Superior temporal gyrus (tissue), 1 donor: ENCODE data around the gene CDKN1A.
"Not testable (repeated sequence)": the region's sequence is repeated elsewhere in the genome, so short reads cannot be mapped to it uniquely, and the experiment has no call there.

Source experiments
- DNase-seq: peaks from one replicate; pipeline ENCODE4 v3.0.0-alpha.2; 2016; ENCODE audit errors: extremely low spot score

Gene CDKN1A

DNA sequence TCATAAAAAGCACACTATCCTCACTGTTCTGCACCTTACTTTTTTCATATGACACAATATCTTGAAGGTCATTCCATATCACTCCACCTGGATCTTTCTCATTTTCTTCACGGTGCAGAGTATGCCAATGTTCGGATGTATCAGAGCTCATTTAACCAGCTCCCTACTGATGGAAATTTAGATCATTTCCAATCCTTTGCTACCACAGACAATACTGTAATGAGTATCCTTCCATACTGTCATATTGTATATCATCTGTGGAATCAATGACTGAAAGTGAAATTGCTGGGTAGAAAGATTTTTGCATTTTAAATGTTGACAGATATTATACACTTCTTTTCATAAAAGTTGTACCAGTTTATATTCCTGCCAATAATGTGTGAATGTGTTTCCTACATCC, 16.9 kb downstream of the CDKN1A start:
- DNase-seq, result no peak

DNA sequence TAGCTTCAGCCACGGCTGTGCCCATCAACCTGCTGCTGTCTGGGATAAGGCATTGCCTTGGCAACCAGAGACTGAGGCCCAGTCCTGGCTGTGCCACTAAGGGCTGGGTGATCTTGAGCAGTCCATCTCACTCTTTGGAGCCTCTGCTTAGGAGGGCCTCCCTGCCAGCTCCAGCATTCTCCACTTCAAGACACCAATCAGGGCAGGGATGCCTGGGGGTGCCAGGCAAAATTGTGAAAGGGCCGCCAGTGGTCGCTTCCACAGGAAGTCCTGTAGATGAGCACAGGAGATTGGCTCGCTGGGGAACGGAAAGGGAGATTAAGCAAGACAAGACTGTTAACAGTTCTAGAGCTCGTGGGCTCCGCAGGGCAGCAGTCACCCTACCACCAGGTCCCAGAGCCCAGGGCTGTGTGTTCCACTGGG, 19.0 kb downstream of the CDKN1A start, which contains the start of gene RAB44:
RAB44 (plus strand) TSS at position 346 of the 423 bp plus-strand sequence. CDS start 6,410 bp downstream, outside the sequence.
- DNase-seq, result no peak

DNA sequence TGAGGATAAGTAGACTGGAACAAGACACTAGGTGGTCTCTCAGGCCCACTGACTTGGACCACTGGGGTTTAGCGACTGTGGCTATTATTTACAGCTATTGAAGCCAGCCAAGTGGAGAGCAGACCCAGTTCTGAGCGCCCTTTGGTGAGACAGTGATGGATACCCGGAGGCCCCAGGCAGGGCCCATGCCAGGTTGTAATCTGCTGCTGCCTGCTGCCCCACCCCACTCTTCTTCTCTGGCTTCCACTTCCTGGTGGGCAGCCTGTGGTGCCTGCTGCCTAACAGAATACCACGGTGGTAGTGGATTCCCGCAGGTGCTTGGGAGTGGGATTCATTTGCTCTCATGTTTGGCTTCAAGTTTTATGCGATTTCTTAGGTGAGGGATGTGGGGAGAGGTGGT, 19.7 kb downstream of the CDKN1A start:
- DNase-seq, result no peak

DNA sequence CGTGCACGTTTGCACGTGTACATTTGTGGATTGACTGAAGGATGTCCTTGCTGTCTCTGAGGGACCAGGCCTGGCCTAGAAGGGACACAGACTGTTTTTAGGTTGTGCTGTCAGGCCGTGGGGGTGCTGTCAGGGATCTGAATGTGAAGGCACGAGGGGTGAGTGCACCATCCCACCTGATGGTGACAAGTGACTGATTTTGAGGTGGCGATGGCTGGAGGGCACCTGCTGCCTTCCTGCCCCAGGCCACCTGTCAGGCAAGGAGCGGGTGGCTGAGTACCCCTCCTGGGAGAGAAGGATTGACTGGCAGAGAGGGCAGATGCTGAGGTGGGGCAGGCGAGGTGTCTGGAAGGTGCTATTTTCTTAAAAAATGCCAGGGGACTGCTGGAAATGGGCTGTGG, 20.4 kb downstream of the CDKN1A start:
- no peak for DNase-seq

DNA sequence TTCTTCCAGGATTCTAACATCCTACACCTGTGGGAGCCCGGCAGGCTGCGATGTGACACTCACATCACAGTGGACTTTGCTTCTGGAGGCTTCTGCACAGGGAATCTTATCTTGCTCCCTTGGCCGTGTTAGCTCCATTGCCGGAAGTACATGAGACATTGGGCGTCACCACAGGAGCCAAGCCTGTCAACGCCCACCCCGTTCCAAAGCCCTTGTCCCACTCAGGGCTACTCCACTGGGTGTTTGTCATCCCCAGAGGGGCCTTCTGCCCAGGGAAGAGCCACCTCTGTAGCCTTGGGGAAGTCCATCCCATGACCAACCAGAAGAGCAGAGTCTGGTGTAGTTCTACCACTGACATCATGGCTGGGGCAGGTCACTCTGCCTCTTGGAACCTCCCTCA, 20.8 kb downstream of the CDKN1A start:
- no peak for DNase-seq

DNA sequence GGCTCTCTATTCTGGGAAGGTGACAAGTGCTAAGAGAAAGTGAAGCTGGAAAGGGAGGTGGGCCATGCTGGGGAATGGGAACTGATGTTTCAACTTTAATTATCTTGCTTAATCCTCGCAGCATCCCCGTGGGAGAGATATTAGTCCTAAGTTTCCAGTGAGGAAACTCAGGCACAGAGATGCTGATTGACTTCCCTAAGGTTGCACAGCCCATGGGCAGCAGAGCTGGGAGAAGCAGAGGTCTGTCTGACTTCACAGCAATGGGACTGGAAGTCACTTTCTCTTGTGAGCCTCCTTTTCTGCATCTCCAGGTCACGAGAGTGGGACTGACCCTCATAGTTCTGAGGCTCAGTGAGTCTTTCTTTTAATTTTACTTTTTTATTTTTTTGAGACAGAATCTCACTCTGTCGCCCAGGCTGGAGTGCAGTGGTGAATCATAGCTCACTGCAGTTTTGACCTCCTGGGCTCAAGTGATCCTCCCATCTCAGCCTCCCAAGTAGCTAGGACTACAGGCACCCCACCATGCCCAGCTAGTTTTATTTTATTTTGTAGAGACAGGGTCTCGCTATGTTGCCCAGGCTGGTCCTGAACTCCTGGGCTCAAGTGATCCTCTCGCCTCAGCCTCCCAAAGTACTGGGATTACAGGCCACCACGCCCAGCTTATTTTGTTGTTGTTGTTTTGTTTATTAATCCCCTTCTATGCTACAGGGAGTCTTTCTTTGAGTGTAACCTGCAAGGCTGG, 21.7 kb downstream of the CDKN1A start:
- DNase-seq, result no peak

DNA sequence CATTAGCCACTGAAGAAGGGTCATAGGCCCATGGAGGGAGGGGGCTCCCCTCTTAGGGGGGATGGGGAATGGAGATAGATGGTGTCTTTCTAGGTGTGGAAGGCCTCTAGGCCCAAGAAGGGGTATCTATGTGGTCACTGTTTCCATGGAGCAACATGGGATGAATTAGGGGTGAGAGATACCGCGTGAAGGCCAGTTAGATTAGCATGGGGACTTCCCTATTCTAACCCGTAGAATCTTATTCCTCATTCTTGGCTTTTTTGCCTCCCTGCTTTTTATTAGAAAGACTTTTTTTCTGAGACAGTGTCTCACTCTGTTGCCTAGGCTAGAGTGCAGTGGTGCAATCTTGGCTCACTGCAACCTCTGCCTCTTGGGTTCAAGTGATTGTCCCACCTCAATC, 22.3 kb downstream of the CDKN1A start:
- DNase-seq, result no peak

DNA sequence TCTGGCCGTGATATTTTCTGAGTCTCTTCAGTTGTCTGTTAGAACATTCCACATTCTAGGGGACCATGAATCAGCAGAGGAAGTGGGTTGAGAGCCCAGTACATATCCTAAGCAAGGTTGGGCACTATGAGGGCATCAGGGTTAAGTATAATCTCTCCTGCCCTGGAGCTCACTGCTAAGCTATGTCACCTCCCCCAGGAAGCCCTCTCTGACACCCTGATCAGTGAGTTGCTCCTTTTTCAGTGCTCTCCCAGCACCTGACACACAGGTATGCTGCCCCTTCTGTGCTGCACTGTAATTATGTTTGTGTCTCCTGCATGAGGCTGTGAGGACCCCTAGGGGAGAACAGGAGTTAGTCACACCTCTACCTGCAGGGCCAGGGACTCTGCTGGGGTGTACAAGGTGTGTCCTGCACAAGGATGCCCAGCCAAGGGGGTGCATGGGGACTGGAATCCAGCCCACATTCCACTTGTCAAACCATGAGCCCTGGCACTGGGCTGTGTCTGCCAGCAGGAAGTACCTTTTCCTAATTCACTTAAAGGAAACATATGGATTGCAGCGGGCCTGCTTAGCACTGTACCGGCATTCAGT, 23.0 kb downstream of the CDKN1A start:
- DNase-seq, result no peak

DNA sequence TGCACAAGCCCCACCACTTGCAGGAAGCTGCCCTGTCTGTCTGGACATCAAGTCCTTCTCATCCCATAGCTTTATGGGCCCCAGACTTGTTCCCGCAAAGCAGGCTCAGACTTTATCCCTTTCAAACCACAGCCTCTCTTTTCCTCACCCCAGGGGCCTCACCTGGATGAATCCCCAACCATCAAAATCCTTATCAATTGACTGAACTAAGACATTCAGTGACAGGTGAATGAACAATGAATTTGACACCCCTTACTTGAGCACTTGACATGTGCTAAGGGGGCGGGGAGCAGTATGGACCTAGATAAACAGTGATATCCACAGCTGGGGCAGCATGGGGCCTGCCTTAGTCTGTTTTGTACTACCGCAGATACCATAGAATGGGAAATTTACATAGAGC, 24.1 kb downstream of the CDKN1A start:
- no peak for DNase-seq

DNA sequence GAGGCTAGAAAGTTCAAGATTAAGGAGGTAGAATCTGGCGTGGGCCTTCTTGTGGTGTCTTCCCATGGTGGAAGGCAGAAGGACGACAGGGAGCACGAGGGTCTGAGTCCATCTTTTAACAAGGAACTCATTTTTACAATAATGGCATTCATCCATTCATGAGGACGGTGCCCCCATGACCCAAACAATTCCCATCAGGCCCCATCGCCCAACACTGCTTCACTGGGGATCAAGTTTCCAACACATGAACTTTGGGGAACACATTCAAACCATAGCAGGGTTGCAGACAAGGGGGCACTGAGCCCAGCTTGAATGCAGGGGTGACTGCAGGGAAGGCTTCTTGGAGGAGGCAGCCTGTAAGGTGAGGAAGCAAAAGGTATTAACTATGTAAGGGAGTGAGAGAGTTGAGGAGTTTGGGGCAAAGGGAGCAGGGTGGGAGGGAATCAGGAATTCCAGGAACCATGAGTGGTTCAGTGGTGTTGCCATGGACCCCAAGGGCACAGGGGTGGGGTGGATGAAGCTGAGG, 24.6 kb downstream of the CDKN1A start:
- no peak for DNase-seq

DNA sequence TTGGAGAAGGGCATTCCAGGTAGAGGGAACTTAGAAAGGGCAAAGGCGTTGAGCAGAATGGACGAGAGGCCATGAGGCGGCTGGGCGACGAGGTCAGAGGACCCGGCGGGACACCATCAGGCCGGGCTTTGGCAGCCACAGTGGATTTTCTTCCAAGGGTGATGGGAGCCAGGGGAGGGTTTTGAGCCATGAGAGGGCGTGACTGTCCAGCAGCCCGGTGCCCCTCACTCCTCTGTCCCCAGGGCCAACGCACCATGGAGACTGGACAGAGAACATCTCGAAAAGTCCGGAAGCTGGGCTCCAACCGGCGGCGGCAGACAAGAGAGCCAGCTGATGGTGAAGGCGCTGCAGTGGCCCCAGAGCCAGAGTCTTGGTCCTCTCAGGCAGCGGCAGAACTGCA, 25.5 kb downstream of the CDKN1A start:
- no peak for DNase-seq

DNA sequence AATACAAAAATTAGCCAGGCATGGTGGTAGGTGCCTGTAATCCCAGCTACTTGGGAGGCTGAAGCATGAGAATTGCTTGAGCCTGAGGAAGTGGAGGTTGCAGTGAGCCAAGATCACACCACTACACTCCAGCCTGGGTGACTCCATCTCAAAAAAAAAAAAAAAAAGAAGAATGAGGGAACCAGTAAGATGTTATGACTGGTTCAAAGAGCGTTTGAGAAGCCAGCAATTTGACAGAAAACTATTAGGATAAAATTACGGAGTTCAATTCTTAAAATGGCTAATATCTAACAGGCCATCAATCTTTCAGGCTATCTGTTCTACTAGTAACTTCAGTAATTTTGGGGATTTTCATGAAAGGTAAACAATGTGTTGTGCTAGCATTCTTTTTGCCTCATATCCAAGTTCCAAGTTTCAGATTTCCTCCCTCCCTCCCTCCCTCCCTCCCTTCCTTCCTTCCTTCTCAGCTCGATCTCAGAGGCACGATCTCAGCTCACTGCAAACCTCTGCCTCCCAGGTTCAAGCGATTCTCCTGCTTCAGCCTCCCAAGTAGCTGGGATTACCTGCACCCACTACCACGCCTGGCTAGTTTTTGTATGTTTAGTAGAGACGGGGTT, 26.6 kb downstream of the CDKN1A start:
- DNase-seq, result not testable (repeated sequence)

DNA sequence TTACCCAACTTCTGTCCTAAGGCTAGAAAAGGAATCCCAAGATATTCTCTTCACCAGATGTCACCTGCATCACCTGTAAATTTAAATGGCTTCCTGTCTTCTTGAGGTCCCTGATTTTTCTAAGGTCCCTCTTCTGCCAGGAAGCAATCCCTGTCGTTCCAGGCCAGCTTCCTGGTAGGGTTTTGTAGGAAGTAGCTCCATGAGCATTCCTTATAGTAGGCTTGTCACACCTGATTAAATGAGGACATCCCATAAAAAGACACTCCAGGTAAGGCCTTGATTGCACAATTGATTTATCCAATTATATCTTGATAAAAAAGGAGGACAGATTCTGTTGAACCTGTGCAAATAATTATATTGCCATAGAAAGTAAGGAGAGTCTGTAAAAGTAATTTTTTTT, 27.8 kb downstream of the CDKN1A start:
- DNase-seq, result no peak

DNA sequence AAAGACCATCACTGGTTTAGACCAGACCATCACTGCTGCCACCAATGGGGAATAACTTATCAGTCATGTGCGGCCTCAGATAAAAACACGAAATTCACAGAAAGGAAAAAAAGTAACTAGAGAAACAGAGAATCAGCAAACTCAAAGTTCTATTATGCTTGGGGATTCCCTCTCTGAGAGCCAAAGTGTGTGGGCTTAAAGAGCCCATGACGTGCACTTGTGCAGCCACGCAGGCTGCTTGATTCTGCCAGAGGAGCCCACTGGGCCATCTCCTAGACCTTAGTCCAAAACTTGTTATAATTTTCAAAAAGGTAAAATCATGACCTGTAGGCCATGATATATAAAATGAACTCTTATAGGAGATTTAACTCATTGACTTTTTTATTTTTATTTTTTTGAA, 34.3 kb downstream of the CDKN1A start:
- no peak for DNase-seq

DNA sequence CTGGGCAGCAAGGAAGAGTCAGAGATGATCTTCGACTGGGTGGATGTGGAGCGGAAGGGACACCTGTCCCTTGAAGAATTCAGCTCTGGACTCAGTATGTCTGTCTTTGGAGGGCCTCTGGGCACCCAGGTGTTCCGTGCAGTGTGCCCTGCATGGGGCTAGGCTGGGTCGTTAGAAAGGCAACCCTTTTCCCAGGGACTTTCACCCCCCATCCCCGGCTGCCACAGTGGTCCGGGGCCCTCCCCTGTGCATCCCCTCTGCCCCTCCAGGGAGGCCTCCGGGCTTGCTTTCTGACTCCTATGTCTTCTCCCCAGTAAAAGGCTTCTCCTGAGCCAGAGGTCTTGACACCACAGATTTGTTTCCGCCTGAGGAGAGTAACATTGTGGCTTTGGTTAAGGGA, 35.3 kb downstream of the CDKN1A start:
- no peak for DNase-seq

DNA sequence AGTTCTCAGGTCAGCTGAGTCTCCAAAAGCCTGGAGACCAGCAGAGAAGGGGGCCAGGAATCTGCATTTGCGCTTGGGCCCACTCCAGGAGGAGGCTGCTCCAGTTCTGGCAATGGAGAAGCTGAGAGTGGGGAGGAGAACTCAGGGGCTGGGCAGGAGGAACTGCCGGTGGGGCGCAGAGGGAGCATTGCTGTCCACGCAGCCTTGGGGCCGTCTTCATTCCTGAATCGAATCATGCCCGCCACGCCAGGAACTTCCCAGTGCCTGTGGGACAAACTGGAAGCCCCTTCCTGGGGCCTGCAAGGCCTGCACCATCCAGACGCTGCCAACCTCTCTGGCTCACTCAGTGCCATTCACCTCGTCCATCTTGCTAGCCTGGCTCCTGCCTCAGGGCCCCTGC, 36.0 kb downstream of the CDKN1A start:
- DNase-seq, result no peak

DNA sequence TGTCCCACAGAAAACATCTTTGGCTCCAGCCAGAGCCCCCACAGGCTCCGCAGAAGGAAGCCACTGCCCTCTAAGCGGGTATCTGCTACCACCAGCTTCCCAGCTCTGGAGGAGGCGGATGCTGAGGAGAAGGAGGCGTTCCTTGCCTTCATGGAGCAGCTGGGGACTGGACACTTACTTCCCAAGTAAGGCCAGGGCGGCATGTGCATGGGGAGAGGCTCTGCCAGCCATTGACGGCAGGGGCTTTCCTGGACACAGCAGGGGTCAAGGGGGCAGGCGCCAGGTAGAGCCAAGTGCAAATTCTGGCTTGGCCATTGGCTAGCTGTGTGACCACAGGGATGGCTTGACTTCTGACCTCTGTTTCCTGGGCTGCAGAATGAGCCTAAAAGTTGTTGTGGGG, 37.0 kb downstream of the CDKN1A start:
- DNase-seq, result no peak

DNA sequence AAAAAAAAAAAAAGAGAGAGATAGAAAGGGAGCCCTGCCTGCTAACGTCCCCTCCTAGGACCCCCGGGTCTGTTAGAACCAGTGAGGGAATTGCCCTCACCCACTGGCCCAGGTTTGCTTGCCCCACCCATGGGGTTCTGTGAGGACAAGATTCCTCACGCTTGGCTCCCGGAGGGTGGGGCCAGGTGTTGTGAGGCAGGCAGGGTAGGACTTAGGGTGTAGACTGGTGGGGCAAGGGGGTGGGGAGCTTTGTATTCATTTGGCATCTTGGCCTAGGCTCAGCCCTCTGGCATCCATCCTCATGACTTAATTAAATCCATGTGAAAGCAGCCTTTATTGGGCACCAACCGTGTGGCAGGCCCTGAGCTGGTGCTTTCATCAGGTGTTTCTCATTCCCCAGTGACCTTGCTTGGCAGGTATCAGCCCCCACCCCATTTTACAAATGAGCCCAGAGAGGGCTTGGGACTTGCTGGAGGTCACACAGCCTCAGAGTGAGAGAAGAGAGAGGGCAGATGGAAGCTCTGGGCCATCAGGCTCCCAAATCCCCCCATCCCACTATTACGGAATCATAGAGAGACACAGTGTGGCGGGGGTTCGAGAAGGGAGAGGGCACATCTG, 38.1 kb downstream of the CDKN1A start:
- no peak for DNase-seq

DNA sequence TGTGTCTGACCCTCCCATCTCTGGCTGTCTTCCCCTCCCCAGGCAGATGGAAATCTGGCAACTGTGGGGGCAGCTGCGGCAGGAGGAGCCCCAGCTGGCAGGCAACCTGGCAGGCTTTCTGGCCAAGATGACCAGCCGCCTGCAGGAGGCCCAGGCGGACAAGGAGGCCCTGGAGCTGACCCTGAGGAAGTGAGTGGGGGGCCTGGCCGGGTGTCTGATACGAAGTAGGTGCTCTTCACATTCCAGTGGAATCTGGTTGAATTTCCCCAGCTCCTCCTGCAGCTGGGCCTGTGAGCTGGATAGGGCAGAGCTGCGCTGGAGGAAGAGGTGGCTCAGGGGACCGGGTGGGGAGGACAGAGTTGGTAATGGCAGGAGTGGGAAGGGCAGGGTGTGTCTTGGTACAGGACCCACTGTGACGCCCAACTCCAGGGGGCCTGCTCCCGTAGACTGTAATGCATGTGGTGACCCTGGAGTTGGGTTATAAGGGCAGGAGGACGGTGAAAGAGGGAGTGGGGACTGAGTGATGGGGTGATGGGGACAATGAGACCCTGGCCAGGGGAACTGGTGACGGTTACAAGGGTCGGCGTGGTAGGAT, 38.8 kb downstream of the CDKN1A start:
- DNase-seq, result no peak

DNA sequence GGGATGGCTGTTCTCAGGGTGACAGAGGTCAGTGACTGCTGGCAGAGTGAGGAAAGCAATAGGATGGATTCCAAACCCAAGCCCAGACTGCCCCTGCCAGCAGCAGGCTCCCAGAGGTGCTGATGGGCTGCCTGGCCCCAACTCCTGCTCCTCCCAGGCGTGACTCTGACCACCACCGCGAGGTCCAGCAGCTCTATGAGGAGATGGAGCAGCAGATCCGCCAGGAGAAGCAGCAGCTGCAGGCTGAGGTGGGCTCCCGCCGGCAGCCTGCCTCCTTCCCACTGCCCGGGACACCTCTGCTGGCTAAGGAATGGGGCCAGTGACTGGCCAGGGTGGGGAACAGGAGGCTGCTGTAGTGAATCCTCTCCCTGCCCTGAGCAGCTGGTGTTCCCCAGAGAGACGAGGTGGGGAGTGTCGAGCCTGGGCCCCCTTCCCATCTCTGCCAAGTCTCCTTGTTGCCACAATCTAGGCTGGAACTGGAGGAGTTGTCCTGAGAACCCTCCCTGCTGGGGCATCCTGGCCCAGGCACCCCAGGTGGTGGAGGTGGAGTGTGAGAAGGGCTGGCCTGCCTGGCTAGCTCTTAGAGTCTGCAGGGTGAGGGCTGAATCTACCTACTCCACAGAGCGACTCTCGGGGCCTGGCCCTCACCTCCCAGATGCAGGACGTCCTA, 39.5 kb downstream of the CDKN1A start:
- DNase-seq, result no peak

DNA sequence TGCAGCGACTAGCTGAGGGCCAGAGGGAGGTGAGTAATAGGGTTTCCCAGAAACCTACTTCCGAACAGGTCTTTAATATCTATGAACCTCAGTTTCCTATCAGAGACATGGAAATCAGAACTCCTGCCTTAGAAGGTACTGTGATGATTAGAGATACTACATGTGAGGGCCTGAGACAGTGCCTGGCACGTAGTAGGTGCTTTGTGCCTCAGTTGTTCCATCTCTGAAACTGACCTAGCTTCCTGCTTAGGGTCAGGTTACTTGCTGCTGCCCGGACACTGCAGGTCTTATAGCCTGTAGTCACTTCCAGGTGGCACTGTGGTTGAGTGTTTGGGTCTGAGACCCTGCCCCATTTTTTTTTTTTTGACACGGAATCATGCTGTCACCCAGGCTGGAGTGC, 40.0 kb downstream of the CDKN1A start:
- no peak for DNase-seq

DNA sequence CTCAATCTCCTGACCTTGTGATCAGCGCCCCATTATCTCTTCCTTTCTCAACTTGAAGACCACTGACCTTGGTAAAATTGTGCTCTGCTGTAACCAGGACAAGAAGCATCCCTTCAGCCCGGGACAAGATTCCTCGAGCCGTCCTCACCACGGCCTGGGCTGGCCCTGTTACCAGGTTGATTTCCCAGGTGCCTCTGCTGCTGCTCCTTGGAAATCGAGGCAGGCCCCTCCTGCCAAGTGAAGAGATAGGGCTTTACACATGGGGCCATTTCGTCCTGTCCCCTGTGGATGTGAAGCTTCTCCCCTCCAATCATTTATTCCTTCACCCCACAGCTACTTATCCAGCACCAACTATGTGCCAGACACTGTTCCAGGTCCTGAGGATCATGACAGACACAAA, 40.6 kb downstream of the CDKN1A start:
- DNase-seq, result no peak
